Stomach (tissue), 9 donors: Measurements from ENCODE around the gene EEF1A2. TPM values are rescaled to one million over a fixed set of nuclear protein-coding genes. Genes with fewer than 3 reads are reported as not detected.
"Not testable (repeated sequence)": the region's sequence is repeated elsewhere in the genome, so short reads cannot be mapped to it uniquely, and the experiment has no call there.

Source experiments
- DNase-seq, 2 donors: peaks; one replicate each; pipeline versions ENCODE4 v3.0.0 to v3.0.0-alpha.2; 2013 to 2019
- H3K27ac ChIP-seq, 5 donors: fragments of 200-600 bp in 4 of 5; sonication (generic) in 4 of 5; one replicate each; pipeline ENCODE4 v1.5.1; 2013 to 2019; ENCODE audit warnings: mild to moderate bottlenecking in 1 of 5, moderate library complexity in 1 of 5
- H3K27me3 ChIP-seq, 3 donors: fragments of 200-600 bp; sonication (generic); one replicate each; pipeline ENCODE4 v1.5.1; 2017 to 2019; ENCODE audit warnings: mixed run types in 1 of 3
- H3K36me3 ChIP-seq, 4 donors: fragments of 200-600 bp; sonication (generic); 1 replicate in 3 of 4; 2 replicates in 1 of 4; pipeline ENCODE4 v1.5.1; 2016 to 2019
- H3K4me1 ChIP-seq, 4 donors: fragments of 200-600 bp; sonication (generic); one replicate each; pipeline ENCODE4 v1.5.1; 2016 to 2019
- H3K4me3 ChIP-seq, 4 donors: fragments of 200-600 bp; sonication (generic) in 3 of 4; one replicate each; pipeline ENCODE4 v1.5.1; 2016 to 2019; ENCODE audit warnings: mild to moderate bottlenecking in 1 of 4
- H3K9me3 ChIP-seq, 4 donors: fragments of 200-600 bp; sonication (generic); one replicate each; pipeline ENCODE4 v1.5.1; 2016 to 2019
- EP300 ChIP-seq: sonication (generic); formaldehyde crosslinking; IDR thresholded peaks from one replicate; pipeline ENCODE4 v1.6.1; 2017; ENCODE audit warnings: antibody characterized with exemption
- POLR2A ChIP-seq, 4 donors: fragments of 450-650 bp; IDR thresholded peaks; one replicate each; pipeline ENCODE4 v1.6.1; 2016; ENCODE audit warnings: antibody characterized with exemption in 4 of 4, control low read depth in 2 of 4, mild to moderate bottlenecking in 1 of 4, moderate library complexity in 1 of 4
- POLR2AphosphoS5 ChIP-seq, 3 donors: sonication (generic); formaldehyde crosslinking; IDR thresholded peaks; one replicate each; pipeline ENCODE4 v1.6.1; 2016; ENCODE audit warnings: antibody characterized with exemption in 3 of 3
- WGBS, 5 donors: extraction: QIAGEN DNeasy Blood & Tissue Kit in 3 of 5; methylation state at CpG; one replicate each; pipeline versions ENCODE4 v1.1.5 to v1.1.7; 2013 to 2018; 5-methylcytosine and 5-hydroxymethylcytosine counted together
- intact Hi-C: fragments of 100-400 bp; cut with DNase I; formaldehyde crosslinking; loops from one replicate; pipeline ENCODE4 v1.15.1; 2023; ENCODE audit warnings: low total_unique reads
- polyA plus RNA-seq, 3 donors: library from polyadenylated mRNA; stranded (reverse); fragments of 200-250 nt; gene quantifications; one replicate each; pipeline ENCODE4 v1.2.3, GENCODE V29; 2013
- total RNA-seq, 5 donors: library from RNA; depleted of rRNA; stranded (reverse); fragments of >200 nt; gene quantifications; one replicate each; pipeline versions ENCODE4 v1.1.0 to v1.2.3, GENCODE V29; 2014 to 2016
- TF ChIP-seq, protein P1 (sequence below), 7 experiments: fragments of 450-650 bp in 4 of 7; fragments of 200-600 bp in 3 of 7; sonication (generic) in 3 of 7; IDR thresholded peaks; one replicate each; pipeline ENCODE4 v1.5.1; 2016 to 2019; ENCODE audit warnings: antibody characterized with exemption in 7 of 7, control low read depth in 2 of 7, mild to moderate bottlenecking in 1 of 7
- donor health status: healthy with polysubstance abuse.
- donor health status: Bipolar disorder and iron deficiency.
- donor health status: healthy.

Gene EEF1A2
- total and polyA plus RNA-seq, 8 donors, result 0.58 to 64.8 (median 23.8) TPM; not detected in 1

GRCh38 chr20:63483834-63484233 lies 15.0 kb downstream of the EEF1A2 start:
- Histone ChIP-seq H3K4me3 (no peak overlapping the region), H3K4me1 (peaks cover 0 to 15% (median 11%) of the 10 kb centered on the region in 4 donors), H3K9me3 (peaks cover 0 to 6% (median 5%) of the 10 kb centered on the region in 4 donors), H3K27ac (no peak overlapping the region), H3K36me3 (no peaks in the 10 kb centered on the region), H3K27me3 (peaks cover 15 to 100% (median 63%) of the 10 kb centered on the region in 3 donors)
- DNase-seq, result no peak
- intact Hi-C loops, result no loop called here
- WGBS, 5 donors, result 54 to 68% (median 61%) methylated on average over 4 to 12 of the region's 12 CpGs
- TF ChIP-seq, protein P1, sequence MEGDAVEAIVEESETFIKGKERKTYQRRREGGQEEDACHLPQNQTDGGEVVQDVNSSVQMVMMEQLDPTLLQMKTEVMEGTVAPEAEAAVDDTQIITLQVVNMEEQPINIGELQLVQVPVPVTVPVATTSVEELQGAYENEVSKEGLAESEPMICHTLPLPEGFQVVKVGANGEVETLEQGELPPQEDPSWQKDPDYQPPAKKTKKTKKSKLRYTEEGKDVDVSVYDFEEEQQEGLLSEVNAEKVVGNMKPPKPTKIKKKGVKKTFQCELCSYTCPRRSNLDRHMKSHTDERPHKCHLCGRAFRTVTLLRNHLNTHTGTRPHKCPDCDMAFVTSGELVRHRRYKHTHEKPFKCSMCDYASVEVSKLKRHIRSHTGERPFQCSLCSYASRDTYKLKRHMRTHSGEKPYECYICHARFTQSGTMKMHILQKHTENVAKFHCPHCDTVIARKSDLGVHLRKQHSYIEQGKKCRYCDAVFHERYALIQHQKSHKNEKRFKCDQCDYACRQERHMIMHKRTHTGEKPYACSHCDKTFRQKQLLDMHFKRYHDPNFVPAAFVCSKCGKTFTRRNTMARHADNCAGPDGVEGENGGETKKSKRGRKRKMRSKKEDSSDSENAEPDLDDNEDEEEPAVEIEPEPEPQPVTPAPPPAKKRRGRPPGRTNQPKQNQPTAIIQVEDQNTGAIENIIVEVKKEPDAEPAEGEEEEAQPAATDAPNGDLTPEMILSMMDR (IDR thresholded peaks at IDR 0.05), result no peak
- TF ChIP-seq POLR2A (IDR thresholded peaks at IDR 0.05) (no peak), POLR2AphosphoS5 (IDR thresholded peaks at IDR 0.05) (no peak), EP300 (no peak)

GRCh38 chr20:63482021-63482587 lies 16.8 kb downstream of the EEF1A2 start:
- TF ChIP-seq EP300 (no peak), POLR2A (IDR thresholded peaks at IDR 0.05) (no peak), POLR2AphosphoS5 (IDR thresholded peaks at IDR 0.05) (no peak)
- TF ChIP-seq, protein P1 (IDR thresholded peaks at IDR 0.05), result no peak
- no peaks in the 10 kb centered on the region for H3K36me3 ChIP-seq
- H3K27ac ChIP-seq, result no peak overlapping the region
- H3K27me3 ChIP-seq, result peaks cover 11 to 100% (median 65%) of the 10 kb centered on the region in 3 donors
- intact Hi-C loops, result no loop called here
- 35 to 44% (median 42%) methylated on average over 8 to 11 of the region's 11 CpGs for WGBS, 5 donors
- peaks cover 0 to 6% (median 5%) of the 10 kb centered on the region in 4 donors for H3K9me3 ChIP-seq
- H3K4me3 ChIP-seq, result no peak overlapping the region
- no peak for DNase-seq
- peaks cover 0 to 7% (median 5%) of the 10 kb centered on the region in 4 donors for H3K4me1 ChIP-seq

DNA sequence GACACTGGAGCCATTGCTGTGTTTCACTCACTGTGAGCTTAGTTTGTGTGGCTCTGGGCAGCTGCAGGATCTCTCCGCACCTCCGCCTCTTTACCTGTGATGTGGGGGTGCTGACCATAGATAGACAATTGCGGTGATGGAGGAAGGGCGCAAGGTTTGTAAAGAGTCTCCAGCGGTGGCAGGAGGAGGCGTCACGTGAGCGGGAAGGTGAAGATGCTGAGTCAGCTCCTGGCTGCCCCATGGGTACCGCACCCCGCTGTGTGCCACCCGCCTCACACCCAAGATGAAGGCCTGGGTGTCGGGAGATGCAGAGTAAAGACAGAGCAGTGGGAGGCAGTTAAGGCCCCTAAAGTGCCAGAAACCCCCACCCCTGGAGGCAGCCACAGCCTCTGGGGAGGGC lies 17.4 kb downstream of the EEF1A2 start:
- H3K9me3 ChIP-seq, result peaks cover 0 to 5% (median 4%) of the 10 kb centered on the region in 4 donors
- peaks cover 0 to 7% (median 5%) of the 10 kb centered on the region in 4 donors for H3K4me1 ChIP-seq
- intact Hi-C loops, result no loop called here
- peaks cover 13 to 100% (median 71%) of the 10 kb centered on the region in 3 donors for H3K27me3 ChIP-seq
- no peak for DNase-seq
- no peak for TF ChIP-seq POLR2AphosphoS5 (IDR thresholded peaks at IDR 0.05)
- TF ChIP-seq, protein P1 (IDR thresholded peaks at IDR 0.05), result no peak
- TF ChIP-seq EP300, result no peak
- no peak for TF ChIP-seq POLR2A (IDR thresholded peaks at IDR 0.05)
- no peaks in the 10 kb centered on the region for H3K36me3 ChIP-seq
- WGBS, 5 donors, result 44 to 63% (median 47%) methylated on average over 12 of the region's 12 CpGs
- H3K4me3 ChIP-seq, result no peak overlapping the region
- no peak overlapping the region for H3K27ac ChIP-seq

- intact Hi-C loops, result not testable (repeated sequence)
- WGBS, 5 donors, result 25 to 46% (median 37%) methylated on average over 20 to 32 of the region's 32 CpGs
Observed at GRCh38 chr20:63479695-63480419, 19.0 kb downstream of the EEF1A2 start.

More at GRCh38 chr20:63479695-63480419, 19.0 kb downstream of the EEF1A2 start:
- H3K27ac ChIP-seq, H3K9me3 ChIP-seq, H3K4me1 ChIP-seq, H3K36me3 ChIP-seq, H3K4me3 ChIP-seq, DNase-seq: not testable (repeated sequence)
- H3K27me3 ChIP-seq, result peaks cover 13 to 100% (median 79%) of the 10 kb centered on the region in 3 donors
